HL-60 (cell line): ENCODE results near the gene CREBL2.

ENCODE experiments used
- CTCF ChIP-seq: IDR thresholded peaks from one replicate; pipeline ENCODE4 v1.5.1; 2011; ENCODE audit warnings: low read length, control low read depth, inconsistent platforms; ENCODE audit not compliant: insufficient read depth
- GABPA ChIP-seq: IDR thresholded peaks from 2 replicates; pipeline ENCODE4 v1.6.1; 2012; ENCODE audit warnings: low read depth
- POLR2AphosphoS5 ChIP-seq: IDR thresholded peaks from 2 replicates; pipeline ENCODE4 v1.6.1; 2012; ENCODE audit warnings: low read depth
- REST ChIP-seq: IDR thresholded peaks from 2 replicates; pipeline ENCODE4 v1.6.1; 2012; ENCODE audit warnings: low read depth; ENCODE audit not compliant: insufficient replicate concordance
- SPI1 ChIP-seq: IDR thresholded peaks from 2 replicates; pipeline ENCODE4 v1.6.1; 2012; ENCODE audit warnings: low read depth, mild to moderate bottlenecking, borderline replicate concordance

- TF ChIP-seq CTCF (no peak), SPI1 (no peak), REST (no peak), POLR2AphosphoS5 (no peak), GABPA (no peak)
Observed at GRCh38 chr12:12686472-12686871, 74.8 kb downstream of the CREBL2 start.
